ENCODE results near the gene ERBB4. TPM values are rescaled to one million over a fixed set of nuclear protein-coding genes. Genes with fewer than 3 reads are reported as not detected.

Gene ERBB4
- total RNA-seq, 1 experiment from 2014 or later: 0.04 TPM

- no peaks in the 10 kb centered on the region for H3K36me3 Mint-ChIP-seq (ENCODE audit: insufficient read depth in 1 of 3, low read depth in 3 of 3)
Observed at GRCh38 chr2:211479536-211480150, 1059.0 kb downstream of the ERBB4 start.

More at GRCh38 chr2:211479536-211480150, 1059.0 kb downstream of the ERBB4 start:
- Histone ChIP-seq H2BK120ac (ENCODE audit: low read depth, low read length, poor library complexity, severe bottlenecking) (no peak overlapping the region), H3K4me2 (ENCODE audit: insufficient read depth, insufficient read length, low read length) (no peak overlapping the region), H3K79me2 (ENCODE audit: insufficient read depth, low read length) (no peaks in the 10 kb centered on the region), H3K14ac (ENCODE audit: insufficient read depth, low read length) (no peak overlapping the region), H3K23ac (ENCODE audit: insufficient read length, low read depth, low read length) (no peak overlapping the region), H3K27me3 (ENCODE audit: insufficient read depth, low read length) (no peaks in the 10 kb centered on the region), H3K56ac (ENCODE audit: insufficient read length, low read depth, low read length) (no peak overlapping the region), H2BK12ac (ENCODE audit: insufficient read length, low read depth, low read length) (no peak overlapping the region), H3K4ac (ENCODE audit: low read depth, low read length) (no peak overlapping the region), H4K91ac (ENCODE audit: insufficient read length, low read depth, low read length) (no peak overlapping the region), H4K5ac (ENCODE audit: insufficient read length, low read depth, low read length) (no peak overlapping the region), H3K79me1 (ENCODE audit: insufficient read depth, low read depth, low read length, poor library complexity, severe bottlenecking) (no peaks in the 10 kb centered on the region), H2BK20ac (ENCODE audit: low read depth, low read length, poor library complexity, severe bottlenecking) (no peak overlapping the region), H2AK5ac (ENCODE audit: insufficient read length, low read length) (no peak overlapping the region), H3K18ac (ENCODE audit: insufficient read length, low read depth, low read length) (no peak overlapping the region), H2BK15ac (ENCODE audit: low read depth, low read length) (no peak overlapping the region), H4K8ac (replicated peaks; ENCODE audit: insufficient read length, low read depth, low read length) (no peak overlapping the region), H3T11ph (ENCODE audit: low read length) (no peak overlapping the region), H3K4me1 (ENCODE audit: insufficient read depth, low read length) (no peaks in the 10 kb centered on the region), H3K23me2 (ENCODE audit: insufficient read length, low read depth, low read length, poor library complexity, severe bottlenecking) (no peaks in the 10 kb centered on the region), H2BK5ac (ENCODE audit: insufficient read length, low read length) (no peak overlapping the region), H2AFZ (ENCODE audit: low read length) (no peak overlapping the region), H4K20me1 (ENCODE audit: control insufficient read depth, insufficient read depth, insufficient read length) (no peaks in the 10 kb centered on the region), H3K9ac (ENCODE audit: extremely low read depth, insufficient read length, low read length) (no peak overlapping the region), H3K27ac (ENCODE audit: insufficient read length, low read depth, low read length) (no peak overlapping the region), H3K9me3 (ENCODE audit: control insufficient read depth, low read depth, low read length) (no peaks in the 10 kb centered on the region)
- WGBS (ENCODE audit: extremely low coverage, insufficient read length, low lambda C conversion rate): no CpG with 5 or more reads among the region's 3 CpGs
- TF ChIP-seq, protein P1, sequence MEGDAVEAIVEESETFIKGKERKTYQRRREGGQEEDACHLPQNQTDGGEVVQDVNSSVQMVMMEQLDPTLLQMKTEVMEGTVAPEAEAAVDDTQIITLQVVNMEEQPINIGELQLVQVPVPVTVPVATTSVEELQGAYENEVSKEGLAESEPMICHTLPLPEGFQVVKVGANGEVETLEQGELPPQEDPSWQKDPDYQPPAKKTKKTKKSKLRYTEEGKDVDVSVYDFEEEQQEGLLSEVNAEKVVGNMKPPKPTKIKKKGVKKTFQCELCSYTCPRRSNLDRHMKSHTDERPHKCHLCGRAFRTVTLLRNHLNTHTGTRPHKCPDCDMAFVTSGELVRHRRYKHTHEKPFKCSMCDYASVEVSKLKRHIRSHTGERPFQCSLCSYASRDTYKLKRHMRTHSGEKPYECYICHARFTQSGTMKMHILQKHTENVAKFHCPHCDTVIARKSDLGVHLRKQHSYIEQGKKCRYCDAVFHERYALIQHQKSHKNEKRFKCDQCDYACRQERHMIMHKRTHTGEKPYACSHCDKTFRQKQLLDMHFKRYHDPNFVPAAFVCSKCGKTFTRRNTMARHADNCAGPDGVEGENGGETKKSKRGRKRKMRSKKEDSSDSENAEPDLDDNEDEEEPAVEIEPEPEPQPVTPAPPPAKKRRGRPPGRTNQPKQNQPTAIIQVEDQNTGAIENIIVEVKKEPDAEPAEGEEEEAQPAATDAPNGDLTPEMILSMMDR (conservative IDR thresholded peaks at IDR 0.05): no peak
- Mint-ChIP-seq H3K9me3 (no peaks in the 10 kb centered on the region), H3K4me3 (no peak overlapping the region), H3K27me3 (ENCODE audit: low read depth) (no peaks in the 10 kb centered on the region), H3K4me1 (no peaks in the 10 kb centered on the region), H3K27ac (no peak overlapping the region)
- no peak for DNase-seq

Measured in H9 (cell line).